ENCODE data around the gene DAZAP1. TPM values are rescaled to one million over a fixed set of nuclear protein-coding genes. Genes with fewer than 3 reads are reported as not detected.
A peak's percentile ranks its signal among the peaks of the same experiment; 100 is the strongest.
"Not testable (repeated sequence)": the region's sequence is repeated elsewhere in the genome, so short reads cannot be mapped to it uniquely, and the experiment has no call there.

Gene DAZAP1
- total and polyA plus RNA-seq, 5 donors, result 65.3 to 92.1 (median 82.7) TPM

GRCh38 chr19:1439525-1440417 is 32.4 kb downstream of the DAZAP1 start:
- peak overlapping the region; percentile 78 for H3K4me3 ChIP-seq (ENCODE audit: low read length)
- H3K4me1 ChIP-seq (ENCODE audit: control insufficient read depth, insufficient read depth, low read length); intact Hi-C loops (cut with DNase I); ATAC-seq; H3K9me3 ChIP-seq (ENCODE audit: control insufficient read depth, low read length); H3K27me3 ChIP-seq (ENCODE audit: control insufficient read depth, insufficient read depth); H3K27ac ChIP-seq (ENCODE audit: low read length): not testable (repeated sequence)
- DNase-seq, result peak in 2 of 3 donors; percentile 50 to 61
- 83% methylated on average over 57 of the region's 57 CpGs for WGBS

- Histone ChIP-seq H3K4me3 (ENCODE audit: low read length) (no peak overlapping the region), H3K27ac (ENCODE audit: low read length) (no peak overlapping the region), H3K4me1 (ENCODE audit: control insufficient read depth, insufficient read depth, low read length) (no peaks in the 10 kb centered on the region), H3K27me3 (ENCODE audit: control insufficient read depth, insufficient read depth) (no peaks in the 10 kb centered on the region), H3K9me3 (ENCODE audit: control insufficient read depth, low read length) (no peaks in the 10 kb centered on the region)
- 90% methylated on average over 15 of the region's 15 CpGs for WGBS
- intact Hi-C loops (cut with DNase I), result no loop called here
- no peak for ATAC-seq
- peak in 1 of 3 donors; percentile 56 for DNase-seq
Observed at GRCh38 chr19:1440418-1440801, 33.0 kb downstream of the DAZAP1 start.

- H3K4me3 ChIP-seq (ENCODE audit: low read length), result no peak overlapping the region
- WGBS, result 91% methylated on average over 9 of the region's 9 CpGs
- peak in 1 of 3 donors; percentile 46 for DNase-seq
- no peak overlapping the region for H3K27ac ChIP-seq (ENCODE audit: low read length)
- H3K9me3 ChIP-seq (ENCODE audit: control insufficient read depth, low read length), result no peaks in the 10 kb centered on the region
- H3K27me3 ChIP-seq (ENCODE audit: control insufficient read depth, insufficient read depth), result no peaks in the 10 kb centered on the region
- intact Hi-C loops (cut with DNase I), result no loop called here
- H3K4me1 ChIP-seq (ENCODE audit: control insufficient read depth, insufficient read depth, low read length), result no peaks in the 10 kb centered on the region
- ATAC-seq, result no peak
Observed at GRCh38 chr19:1441022-1441426, 33.6 kb downstream of the DAZAP1 start.

DNA sequence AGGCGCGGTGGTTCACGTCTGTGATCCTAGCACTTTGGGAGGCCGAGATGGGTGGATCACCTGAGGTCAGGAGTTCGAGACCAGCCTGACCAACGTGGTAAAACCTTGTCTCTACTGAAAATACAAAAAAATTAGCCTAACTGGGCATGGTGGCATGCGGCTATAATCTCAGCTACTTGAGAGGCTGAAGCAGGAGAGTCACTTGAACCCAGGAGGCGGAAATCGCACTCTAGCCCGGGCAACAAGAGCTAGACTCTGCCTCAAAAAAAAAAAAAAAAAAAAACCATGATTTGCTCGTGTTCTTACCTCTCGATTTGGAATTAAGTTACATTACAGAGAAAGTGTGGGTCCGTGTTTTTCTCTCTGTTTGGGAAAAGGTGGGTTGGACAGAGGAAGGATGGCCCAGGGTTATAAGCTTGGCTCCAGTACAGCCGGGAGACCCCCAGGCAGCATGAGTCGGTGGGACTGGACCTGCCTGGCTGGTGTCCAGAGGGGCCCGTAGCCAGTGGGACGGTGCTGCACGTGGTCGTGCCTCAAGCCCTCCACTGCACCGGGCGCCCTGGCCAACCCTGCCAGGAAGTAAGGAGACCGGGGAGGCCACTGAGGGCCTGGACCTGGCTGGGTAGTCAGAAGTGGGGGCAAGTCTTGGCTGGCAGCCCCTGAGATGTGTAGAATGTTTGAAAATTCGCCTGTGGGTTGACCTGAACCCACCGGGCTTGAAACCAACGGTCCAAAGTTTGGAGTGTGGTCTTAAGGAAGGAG is 34.5 kb downstream of the DAZAP1 start:
- 83% methylated on average over 25 of the region's 25 CpGs for WGBS
- Histone ChIP-seq H3K27ac (ENCODE audit: low read length) (no peak overlapping the region), H3K4me3 (ENCODE audit: low read length) (no peak overlapping the region), H3K4me1 (ENCODE audit: control insufficient read depth, insufficient read depth, low read length) (peaks cover 4% of the 10 kb centered on the region), H3K9me3 (ENCODE audit: control insufficient read depth, low read length) (no peaks in the 10 kb centered on the region), H3K27me3 (ENCODE audit: control insufficient read depth, insufficient read depth) (no peaks in the 10 kb centered on the region)
- ATAC-seq, result no peak
- peak in 2 of 3 donors; percentile 48 to 58 for DNase-seq
- intact Hi-C loops (cut with DNase I), result no loop called here

DNA sequence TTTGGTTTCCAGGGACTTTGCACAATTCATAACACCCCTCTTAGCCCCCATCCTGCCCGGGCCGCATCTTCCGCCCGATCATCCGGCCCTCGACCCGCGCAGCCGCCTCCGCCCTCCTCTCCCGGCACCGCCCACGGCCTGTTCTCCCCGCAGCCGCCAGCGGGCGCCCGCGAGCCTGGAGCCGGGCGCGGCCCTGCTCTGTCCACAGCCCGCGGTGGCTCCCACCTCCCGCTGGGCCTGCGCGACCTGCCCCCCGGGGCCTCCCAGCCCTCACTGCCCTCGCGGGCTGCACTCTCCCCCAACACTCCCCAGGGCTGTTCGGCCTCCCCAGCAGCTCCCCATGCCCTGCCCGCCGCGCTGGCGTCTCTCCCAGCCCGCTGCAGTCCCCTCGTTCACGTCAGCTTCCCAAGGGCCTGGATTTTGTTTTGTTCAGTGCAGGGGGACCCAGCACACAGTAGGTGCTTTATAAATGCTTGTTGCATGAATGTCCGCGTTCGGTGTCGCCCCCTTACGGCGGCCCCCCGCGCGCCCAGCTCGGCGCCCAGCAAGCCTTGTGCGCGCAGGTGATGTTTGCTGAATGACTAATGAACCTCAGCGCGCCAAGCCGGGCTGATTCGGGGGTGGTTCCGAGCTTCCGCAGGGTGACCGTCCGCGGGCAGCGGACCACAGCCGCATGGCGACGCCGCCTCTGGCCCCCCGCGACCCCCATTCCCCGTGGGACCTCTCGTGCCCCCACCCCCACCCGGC is 38.0 kb downstream of the DAZAP1 start:
- H3K4me1 ChIP-seq (ENCODE audit: control insufficient read depth, insufficient read depth, low read length), result peaks cover 4% of the 10 kb centered on the region
- DNase-seq (peak; percentile 65 to 88 (median 88)), ATAC-seq (peak; percentile 88 to 89)
- 2% methylated on average over 70 of the region's 70 CpGs for WGBS
- no peak overlapping the region for H3K27ac ChIP-seq (ENCODE audit: low read length)
- H3K4me3 ChIP-seq (ENCODE audit: low read length), result peak overlapping the region; percentile 29
- intact Hi-C loops (cut with DNase I), result no loop called here
- no peaks in the 10 kb centered on the region for H3K27me3 ChIP-seq (ENCODE audit: control insufficient read depth, insufficient read depth)
- H3K9me3 ChIP-seq (ENCODE audit: control insufficient read depth, low read length), result no peaks in the 10 kb centered on the region

GRCh38 chr19:1445932-1446712 is 38.7 kb downstream of the DAZAP1 start:
- ATAC-seq (peak; percentile 24 to 39), DNase-seq (peak in 1 of 3 donors; percentile 67)
- no peaks in the 10 kb centered on the region for H3K9me3 ChIP-seq (ENCODE audit: control insufficient read depth, low read length)
- 2% methylated on average over 99 of the region's 99 CpGs for WGBS
- H3K27ac ChIP-seq (ENCODE audit: low read length), result no peak overlapping the region
- peak overlapping the region; percentile 29 for H3K4me3 ChIP-seq (ENCODE audit: low read length)
- no peaks in the 10 kb centered on the region for H3K27me3 ChIP-seq (ENCODE audit: control insufficient read depth, insufficient read depth)
- peaks cover 4% of the 10 kb centered on the region for H3K4me1 ChIP-seq (ENCODE audit: control insufficient read depth, insufficient read depth, low read length)
- intact Hi-C loops (cut with DNase I), result no loop called here

- DNase-seq, result peak in 1 of 3 donors; percentile 73
- no peak for ATAC-seq
- intact Hi-C loops (cut with DNase I), result no loop called here
Observed at GRCh38 chr19:1446713-1447481, 39.5 kb downstream of the DAZAP1 start.

DNA sequence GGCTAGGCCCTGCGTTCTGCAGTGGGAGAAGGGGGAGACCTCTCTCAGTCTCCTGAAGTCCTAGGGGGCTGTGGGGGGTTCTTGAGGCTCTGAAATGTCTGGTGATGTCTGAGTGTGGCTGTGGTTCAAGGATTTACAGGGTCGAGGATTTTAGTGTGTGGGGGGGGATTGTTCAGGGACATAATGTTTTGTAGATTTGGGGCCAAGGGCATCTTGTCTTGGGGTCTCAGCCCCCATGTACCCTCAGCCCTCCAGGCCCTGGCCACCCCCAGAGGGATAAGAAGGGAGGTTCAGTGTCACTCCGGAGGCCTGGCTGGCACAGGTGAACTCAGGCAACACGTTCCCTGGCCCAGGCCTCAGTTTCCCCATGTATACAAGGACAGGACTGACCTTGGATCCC is 40.1 kb downstream of the DAZAP1 start:
- intact Hi-C loops (cut with DNase I), result no loop called here
- DNase-seq (peak in 1 of 3 donors; percentile 51), ATAC-seq (no peak)
- Histone ChIP-seq H3K4me3 (ENCODE audit: low read length) (no peak overlapping the region), H3K27ac (ENCODE audit: low read length) (no peak overlapping the region), H3K9me3 (ENCODE audit: control insufficient read depth, low read length) (no peaks in the 10 kb centered on the region), H3K27me3 (ENCODE audit: control insufficient read depth, insufficient read depth) (no peaks in the 10 kb centered on the region), H3K4me1 (ENCODE audit: control insufficient read depth, insufficient read depth, low read length) (peaks cover 4% of the 10 kb centered on the region)
- 28% methylated on average over 4 of the region's 4 CpGs for WGBS

More at GRCh38 chr19:1446713-1447481, 39.5 kb downstream of the DAZAP1 start:
- no peaks in the 10 kb centered on the region for H3K9me3 ChIP-seq (ENCODE audit: control insufficient read depth, low read length)
- WGBS, result 4% methylated on average over 63 of the region's 63 CpGs
- no peaks in the 10 kb centered on the region for H3K27me3 ChIP-seq (ENCODE audit: control insufficient read depth, insufficient read depth)
- H3K4me1 ChIP-seq (ENCODE audit: control insufficient read depth, insufficient read depth, low read length), result peaks cover 4% of the 10 kb centered on the region
- H3K27ac ChIP-seq (ENCODE audit: low read length), result no peak overlapping the region
- H3K4me3 ChIP-seq (ENCODE audit: low read length), result peak overlapping the region; percentile 29

- Histone ChIP-seq H3K4me3 (ENCODE audit: low read length) (no peak overlapping the region), H3K4me1 (ENCODE audit: control insufficient read depth, insufficient read depth, low read length) (peaks cover 4% of the 10 kb centered on the region), H3K27me3 (ENCODE audit: control insufficient read depth, insufficient read depth) (no peaks in the 10 kb centered on the region), H3K9me3 (ENCODE audit: control insufficient read depth, low read length) (no peaks in the 10 kb centered on the region), H3K27ac (ENCODE audit: low read length) (no peak overlapping the region)
- WGBS, result 89% methylated on average over 9 of the region's 9 CpGs
- intact Hi-C loops (cut with DNase I), result no loop called here
- ATAC-seq (no peak), DNase-seq (no peak)
Observed at GRCh38 chr19:1447944-1448343, 40.6 kb downstream of the DAZAP1 start.

All from right cardiac atrium (tissue), 5 donors.